Activated naive CD8-positive, alpha-beta T cell treated with anti-CD3 and anti-CD28 coated beads, Interleukin-2, amount 50 U/mL, for 24 hours (primary cell): ENCODE data around the gene SEMA3A.

ENCODE experiments used
- ATAC-seq: fragments of 150-1000 bp; cut with Tn5 transposase; one replicate; pipeline ENCODE4 v1.10.0; 2021
- DNase-seq: peaks from one replicate; pipeline ENCODE4 v3.0.0; 2021
- H3K27ac Mint-ChIP-seq: one replicate; pipeline ENCODE4 v1.8.0; 2021; ENCODE audit warnings: mild to moderate bottlenecking, mixed read lengths
- H3K27me3 Mint-ChIP-seq: one replicate; pipeline ENCODE4 v1.8.0; 2021; ENCODE audit warnings: mixed read lengths
- H3K36me3 Mint-ChIP-seq: one replicate; pipeline ENCODE4 v1.8.0; 2021; ENCODE audit warnings: low read depth, mixed read lengths
- H3K4me1 Mint-ChIP-seq: one replicate; pipeline ENCODE4 v1.8.0; 2021; ENCODE audit warnings: mixed read lengths
- H3K4me3 Mint-ChIP-seq: one replicate; pipeline ENCODE4 v1.8.0; 2021; ENCODE audit warnings: mild to moderate bottlenecking, moderate library complexity, mixed read lengths
- H3K9me3 Mint-ChIP-seq: one replicate; pipeline ENCODE4 v1.8.0; 2021; ENCODE audit warnings: mixed read lengths

Gene SEMA3A

GRCh38 chr7:84027678-84028077 is 166.9 kb downstream of the SEMA3A start:
- H3K27ac Mint-ChIP-seq: no peak overlapping the region
- no peak for DNase-seq

GRCh38 chr7:84025332-84025927 is 169.2 kb downstream of the SEMA3A start:
- Mint-ChIP-seq H3K4me3 (no peak overlapping the region), H3K4me1 (no peaks in the 10 kb centered on the region), H3K36me3 (no peaks in the 10 kb centered on the region), H3K27ac (no peak overlapping the region), H3K27me3 (no peaks in the 10 kb centered on the region), H3K9me3 (peaks cover 3% of the 10 kb centered on the region)
- DNase-seq: no peak
- no peak for ATAC-seq

More at GRCh38 chr7:84027678-84028077, 166.9 kb downstream of the SEMA3A start:
- H3K4me1 Mint-ChIP-seq: no peaks in the 10 kb centered on the region
- no peak overlapping the region for H3K4me3 Mint-ChIP-seq
- H3K9me3 Mint-ChIP-seq: peaks cover 3% of the 10 kb centered on the region
- H3K27me3 Mint-ChIP-seq: no peaks in the 10 kb centered on the region
- H3K36me3 Mint-ChIP-seq: no peaks in the 10 kb centered on the region
- no peak for ATAC-seq

GRCh38 chr7:84022684-84023308 is 171.8 kb downstream of the SEMA3A start:
- Mint-ChIP-seq H3K27ac (no peak overlapping the region), H3K36me3 (no peaks in the 10 kb centered on the region), H3K4me3 (no peak overlapping the region), H3K27me3 (no peaks in the 10 kb centered on the region), H3K9me3 (peaks cover 3% of the 10 kb centered on the region), H3K4me1 (no peaks in the 10 kb centered on the region)
- no peak for DNase-seq
- ATAC-seq: no peak

GRCh38 chr7:84022009-84022408 is 172.6 kb downstream of the SEMA3A start:
- Mint-ChIP-seq H3K36me3 (no peaks in the 10 kb centered on the region), H3K9me3 (peaks cover 3% of the 10 kb centered on the region), H3K27ac (no peak overlapping the region), H3K27me3 (no peaks in the 10 kb centered on the region), H3K4me1 (no peaks in the 10 kb centered on the region), H3K4me3 (no peak overlapping the region)
- DNase-seq (no peak), ATAC-seq (no peak)

GRCh38 chr7:84021292-84021908 is 173.2 kb downstream of the SEMA3A start:
- Mint-ChIP-seq H3K27ac (no peak overlapping the region), H3K9me3 (peaks cover 2% of the 10 kb centered on the region), H3K36me3 (no peaks in the 10 kb centered on the region), H3K4me1 (no peaks in the 10 kb centered on the region), H3K4me3 (no peak overlapping the region), H3K27me3 (no peaks in the 10 kb centered on the region)
- no peak for DNase-seq
- no peak for ATAC-seq

GRCh38 chr7:84017651-84018050 is 176.9 kb downstream of the SEMA3A start:
- no peak overlapping the region for H3K27ac Mint-ChIP-seq
- no peaks in the 10 kb centered on the region for H3K36me3 Mint-ChIP-seq
- H3K4me3 Mint-ChIP-seq: no peak overlapping the region
- ATAC-seq (no peak), DNase-seq (no peak)
- no peaks in the 10 kb centered on the region for H3K4me1 Mint-ChIP-seq
- H3K27me3 Mint-ChIP-seq: no peaks in the 10 kb centered on the region
- no peaks in the 10 kb centered on the region for H3K9me3 Mint-ChIP-seq

GRCh38 chr7:84013616-84014240 is 180.9 kb downstream of the SEMA3A start:
- Mint-ChIP-seq H3K36me3 (no peaks in the 10 kb centered on the region), H3K4me1 (no peaks in the 10 kb centered on the region), H3K27me3 (no peaks in the 10 kb centered on the region), H3K27ac (no peak overlapping the region), H3K4me3 (no peak overlapping the region), H3K9me3 (no peaks in the 10 kb centered on the region)
- ATAC-seq (no peak), DNase-seq (no peak)

- no peaks in the 10 kb centered on the region for H3K36me3 Mint-ChIP-seq
- H3K4me3 Mint-ChIP-seq: no peak overlapping the region
- H3K27ac Mint-ChIP-seq: no peak overlapping the region
- H3K9me3 Mint-ChIP-seq: no peaks in the 10 kb centered on the region
- H3K4me1 Mint-ChIP-seq: no peaks in the 10 kb centered on the region
- ATAC-seq: no peak
- no peak for DNase-seq
- no peaks in the 10 kb centered on the region for H3K27me3 Mint-ChIP-seq
Measured at GRCh38 chr7:84009782-84010181, 184.8 kb downstream of the SEMA3A start.

- ATAC-seq (no peak), DNase-seq (no peak)
- no peak overlapping the region for H3K27ac Mint-ChIP-seq
- no peak overlapping the region for H3K4me3 Mint-ChIP-seq
- no peaks in the 10 kb centered on the region for H3K4me1 Mint-ChIP-seq
- no peaks in the 10 kb centered on the region for H3K9me3 Mint-ChIP-seq
- H3K27me3 Mint-ChIP-seq: no peaks in the 10 kb centered on the region
- no peaks in the 10 kb centered on the region for H3K36me3 Mint-ChIP-seq
Measured at GRCh38 chr7:84009051-84009450, 185.5 kb downstream of the SEMA3A start.

- H3K9me3 Mint-ChIP-seq: no peaks in the 10 kb centered on the region
- DNase-seq (no peak), ATAC-seq (no peak)
- no peaks in the 10 kb centered on the region for H3K27me3 Mint-ChIP-seq
- no peaks in the 10 kb centered on the region for H3K4me1 Mint-ChIP-seq
- H3K27ac Mint-ChIP-seq: no peak overlapping the region
- H3K36me3 Mint-ChIP-seq: no peaks in the 10 kb centered on the region
- H3K4me3 Mint-ChIP-seq: no peak overlapping the region
Measured at GRCh38 chr7:84003191-84003590, 191.4 kb downstream of the SEMA3A start.

GRCh38 chr7:84002348-84002747 is 192.2 kb downstream of the SEMA3A start:
- H3K36me3 Mint-ChIP-seq: no peaks in the 10 kb centered on the region
- DNase-seq: no peak
- ATAC-seq: no peak
- H3K4me1 Mint-ChIP-seq: no peaks in the 10 kb centered on the region
- H3K4me3 Mint-ChIP-seq: no peak overlapping the region
- H3K9me3 Mint-ChIP-seq: no peaks in the 10 kb centered on the region
- H3K27me3 Mint-ChIP-seq: no peaks in the 10 kb centered on the region
- H3K27ac Mint-ChIP-seq: no peak overlapping the region

- Mint-ChIP-seq H3K27ac (no peak overlapping the region), H3K9me3 (no peaks in the 10 kb centered on the region), H3K4me1 (no peaks in the 10 kb centered on the region), H3K36me3 (no peaks in the 10 kb centered on the region), H3K4me3 (no peak overlapping the region), H3K27me3 (no peaks in the 10 kb centered on the region)
- no peak for DNase-seq
- ATAC-seq: no peak
Measured at GRCh38 chr7:83996879-83997278, 197.7 kb downstream of the SEMA3A start.

GRCh38 chr7:83987764-83988163 is 206.8 kb downstream of the SEMA3A start:
- Mint-ChIP-seq H3K4me3 (no peak overlapping the region), H3K4me1 (no peaks in the 10 kb centered on the region), H3K36me3 (no peaks in the 10 kb centered on the region), H3K27ac (no peak overlapping the region), H3K9me3 (no peaks in the 10 kb centered on the region), H3K27me3 (no peaks in the 10 kb centered on the region)
- DNase-seq (no peak), ATAC-seq (no peak)

GRCh38 chr7:83985821-83986220 is 208.8 kb downstream of the SEMA3A start:
- no peaks in the 10 kb centered on the region for H3K27me3 Mint-ChIP-seq
- H3K27ac Mint-ChIP-seq: no peak overlapping the region
- no peaks in the 10 kb centered on the region for H3K4me1 Mint-ChIP-seq
- no peaks in the 10 kb centered on the region for H3K36me3 Mint-ChIP-seq
- no peak for DNase-seq
- H3K9me3 Mint-ChIP-seq: no peaks in the 10 kb centered on the region
- no peak for ATAC-seq
- H3K4me3 Mint-ChIP-seq: no peak overlapping the region

GRCh38 chr7:83984591-83984990 is 210.0 kb downstream of the SEMA3A start:
- Mint-ChIP-seq H3K27ac (no peak overlapping the region), H3K27me3 (no peaks in the 10 kb centered on the region), H3K9me3 (no peaks in the 10 kb centered on the region), H3K4me3 (no peak overlapping the region), H3K4me1 (no peaks in the 10 kb centered on the region), H3K36me3 (no peaks in the 10 kb centered on the region)
- no peak for ATAC-seq
- no peak for DNase-seq
